Measurements from ENCODE around the gene HOXD1.

HOXD1 gene

DNA sequence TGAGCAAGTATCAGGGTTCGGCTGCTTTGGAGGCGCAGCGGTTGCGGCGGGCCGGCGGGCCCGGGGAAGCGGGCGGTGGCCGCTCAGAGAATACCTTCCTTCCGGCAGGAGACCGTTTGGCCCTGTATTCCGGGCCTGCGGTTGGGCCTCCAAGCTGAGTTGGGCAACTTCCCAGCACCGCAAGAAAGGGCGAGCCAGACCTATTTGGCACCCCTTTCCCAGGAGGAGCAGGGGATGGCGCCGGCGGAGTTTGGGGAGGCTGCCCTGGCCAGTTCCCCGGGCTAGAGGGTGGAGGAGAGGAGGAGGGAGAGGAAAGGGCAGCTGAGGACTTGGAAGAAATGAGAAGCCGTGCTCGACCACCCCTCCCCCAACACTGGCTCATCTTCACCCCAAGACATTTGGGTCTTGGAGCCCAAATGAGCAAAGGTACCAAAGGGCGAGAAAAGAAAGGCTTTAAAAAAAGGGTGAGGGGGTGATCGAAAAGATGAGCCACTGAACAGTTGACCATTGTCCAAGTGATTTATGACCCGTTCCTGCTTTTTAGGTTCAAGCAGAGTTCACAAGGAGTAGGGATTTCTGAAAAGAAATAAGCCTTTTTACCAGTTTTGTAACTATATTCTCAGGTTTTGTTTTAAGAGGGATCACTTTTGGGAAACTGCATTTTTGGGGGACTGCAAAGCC lies 23.0 kb upstream of the HOXD1 start:
- no peak for DNase-seq (ENCODE audit: low read depth)

- DNase-seq (ENCODE audit: low read depth): no peak
Measured at GRCh38 chr2:176166272-176166671, 22.2 kb upstream of the HOXD1 start.

DNA sequence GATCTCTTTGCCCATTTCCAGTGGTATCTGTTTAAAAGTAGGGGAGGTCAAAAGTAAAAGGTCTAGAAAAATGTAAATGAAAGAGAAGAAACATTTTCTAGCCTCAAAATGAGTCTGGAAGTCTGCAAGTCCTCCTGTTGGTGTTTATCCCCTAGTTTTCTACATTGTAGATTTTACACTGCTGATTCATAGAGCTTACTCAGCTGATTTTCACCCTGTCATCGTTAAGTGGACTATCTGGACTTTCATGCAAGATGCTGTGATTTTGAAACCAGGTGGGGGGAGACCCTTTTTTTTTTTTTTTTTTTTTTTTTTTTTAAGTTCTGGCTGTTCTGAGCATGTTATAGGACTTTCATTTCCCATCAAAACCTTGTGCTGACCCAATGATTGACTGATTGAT lies 21.1 kb upstream of the HOXD1 start:
- no peak for DNase-seq (ENCODE audit: low read depth)

- no peak for DNase-seq (ENCODE audit: low read depth)
Measured at GRCh38 chr2:176169181-176169580, 19.3 kb upstream of the HOXD1 start.

- DNase-seq (ENCODE audit: low read depth): no peak
Measured at GRCh38 chr2:176169711-176170110, 18.8 kb upstream of the HOXD1 start.

DNA sequence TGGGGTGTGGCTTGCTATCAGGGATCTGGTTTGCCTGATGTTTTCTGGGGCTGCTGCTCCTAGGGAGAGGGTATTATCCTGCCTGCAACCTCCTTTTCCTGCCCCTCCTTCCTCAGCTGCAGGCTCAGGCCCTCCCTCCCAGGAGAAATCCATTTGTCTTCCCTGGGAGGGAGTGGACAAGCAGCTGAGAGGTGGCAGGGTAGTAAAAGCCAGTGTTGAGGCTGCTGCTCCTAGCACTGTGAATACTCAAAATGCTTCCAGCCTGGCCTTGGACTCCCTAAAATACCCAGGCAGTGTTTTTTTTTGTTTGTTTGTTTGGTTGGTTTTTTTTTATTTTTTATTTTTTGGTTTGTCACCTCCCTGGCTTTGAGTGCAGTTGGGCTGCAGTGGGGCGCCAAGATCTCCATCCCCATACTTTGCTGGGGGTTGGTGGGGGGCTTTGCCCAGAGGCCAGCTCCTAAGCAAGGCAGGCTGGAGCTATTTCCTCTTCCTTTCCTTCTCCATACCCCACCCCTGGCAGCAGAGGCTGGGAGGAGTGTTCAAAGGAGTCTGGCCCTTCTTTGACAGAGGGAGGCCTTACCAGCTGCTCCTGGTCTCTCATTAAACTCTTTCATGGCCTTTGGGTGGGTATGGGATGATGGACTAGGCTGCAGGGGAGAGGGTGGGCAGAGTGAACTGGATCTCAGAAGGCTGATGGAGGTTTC lies 17.7 kb upstream of the HOXD1 start:
- no peak for DNase-seq (ENCODE audit: low read depth)

DNA sequence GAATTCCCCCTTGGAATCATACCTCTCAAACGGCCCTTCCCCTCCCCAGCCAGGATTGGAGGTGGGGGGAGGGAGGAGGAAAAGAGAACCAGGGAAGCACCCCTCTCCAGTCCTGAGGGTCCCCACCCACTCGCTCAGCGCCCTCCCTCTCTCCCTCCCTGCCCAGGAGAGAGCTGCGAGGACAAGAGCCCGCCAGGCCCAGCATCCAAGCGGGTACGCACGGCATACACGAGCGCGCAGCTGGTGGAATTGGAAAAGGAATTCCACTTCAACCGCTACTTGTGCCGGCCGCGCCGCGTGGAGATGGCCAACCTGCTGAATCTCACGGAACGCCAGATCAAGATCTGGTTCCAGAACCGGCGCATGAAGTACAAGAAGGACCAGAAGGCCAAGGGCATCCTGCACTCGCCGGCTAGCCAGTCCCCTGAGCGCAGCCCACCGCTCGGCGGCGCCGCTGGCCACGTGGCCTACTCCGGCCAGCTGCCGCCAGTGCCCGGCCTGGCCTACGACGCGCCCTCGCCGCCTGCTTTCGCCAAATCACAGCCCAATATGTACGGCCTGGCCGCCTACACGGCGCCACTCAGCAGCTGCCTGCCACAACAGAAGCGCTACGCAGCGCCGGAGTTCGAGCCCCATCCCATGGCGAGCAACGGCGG lies 17.0 kb upstream of the HOXD1 start:
- DNase-seq (ENCODE audit: low read depth): no peak

DNA sequence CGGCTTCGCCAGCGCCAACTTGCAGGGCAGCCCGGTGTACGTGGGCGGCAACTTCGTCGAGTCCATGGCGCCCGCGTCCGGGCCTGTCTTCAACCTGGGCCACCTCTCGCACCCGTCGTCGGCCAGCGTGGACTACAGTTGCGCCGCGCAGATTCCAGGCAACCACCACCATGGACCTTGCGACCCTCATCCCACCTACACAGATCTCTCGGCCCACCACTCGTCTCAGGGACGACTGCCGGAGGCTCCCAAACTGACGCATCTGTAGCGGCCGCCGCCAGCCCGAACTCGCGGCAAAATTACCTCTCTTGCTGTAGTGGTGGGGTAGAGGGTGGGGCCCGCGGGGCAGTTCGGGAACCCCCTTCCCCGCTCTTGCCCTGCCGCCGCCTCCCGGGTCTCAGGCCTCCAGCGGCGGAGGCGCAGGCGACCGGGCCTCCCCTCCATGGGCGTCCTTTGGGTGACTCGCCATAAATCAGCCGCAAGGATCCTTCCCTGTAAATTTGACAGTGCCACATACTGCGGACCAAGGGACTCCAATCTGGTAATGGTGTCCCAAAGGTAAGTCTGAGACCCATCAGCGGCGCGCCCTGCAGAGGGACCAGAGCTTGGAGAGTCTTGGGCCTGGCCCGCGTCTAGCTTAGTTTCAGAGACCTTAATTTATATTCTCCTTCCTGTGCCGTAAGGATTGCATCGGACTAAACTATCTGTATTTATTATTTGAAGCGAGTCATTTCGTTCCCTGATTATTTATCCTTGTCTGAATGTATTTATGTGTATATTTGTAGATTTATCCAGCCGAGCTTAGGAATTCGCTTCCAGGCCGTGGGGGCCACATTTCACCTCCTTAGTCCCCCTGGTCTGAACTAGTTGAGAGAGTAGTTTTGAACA lies 16.2 kb upstream of the HOXD1 start:
- DNase-seq (ENCODE audit: low read depth): no peak

DNA sequence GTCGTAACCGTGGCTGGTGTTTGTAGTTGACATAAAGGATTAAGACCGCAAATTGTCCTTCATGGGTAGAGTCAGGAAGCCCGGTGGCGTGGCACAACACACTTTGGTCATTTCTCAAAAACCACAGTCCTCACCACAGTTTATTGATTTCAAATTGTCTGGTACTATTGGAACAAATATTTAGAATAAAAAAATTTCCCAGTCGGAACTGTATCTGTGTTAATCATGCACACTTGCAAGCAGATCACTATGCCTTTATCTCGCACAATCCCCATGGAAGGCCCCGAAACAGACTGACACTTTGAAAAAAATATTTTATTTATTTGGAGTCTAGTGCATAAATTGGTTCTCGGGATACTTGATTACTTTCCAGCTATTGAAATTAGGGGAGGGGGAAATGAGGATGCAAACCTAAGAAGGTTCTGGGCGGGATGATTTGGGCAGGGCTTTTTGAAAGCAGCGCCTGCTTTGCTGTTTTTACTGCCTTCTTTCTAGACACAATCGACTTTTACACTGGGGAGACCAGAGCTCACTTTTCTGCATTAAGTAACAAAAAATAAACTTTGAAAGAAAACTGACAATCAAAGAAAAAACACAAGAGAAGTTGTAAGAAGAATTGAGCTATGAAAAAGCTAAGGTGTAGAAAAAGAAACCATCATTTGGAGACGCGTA lies 15.4 kb upstream of the HOXD1 start:
- no peak for DNase-seq (ENCODE audit: low read depth)

GRCh38 chr2:176173567-176174381 lies 14.7 kb upstream of the HOXD1 start:
- no peak for DNase-seq (ENCODE audit: low read depth)

DNA sequence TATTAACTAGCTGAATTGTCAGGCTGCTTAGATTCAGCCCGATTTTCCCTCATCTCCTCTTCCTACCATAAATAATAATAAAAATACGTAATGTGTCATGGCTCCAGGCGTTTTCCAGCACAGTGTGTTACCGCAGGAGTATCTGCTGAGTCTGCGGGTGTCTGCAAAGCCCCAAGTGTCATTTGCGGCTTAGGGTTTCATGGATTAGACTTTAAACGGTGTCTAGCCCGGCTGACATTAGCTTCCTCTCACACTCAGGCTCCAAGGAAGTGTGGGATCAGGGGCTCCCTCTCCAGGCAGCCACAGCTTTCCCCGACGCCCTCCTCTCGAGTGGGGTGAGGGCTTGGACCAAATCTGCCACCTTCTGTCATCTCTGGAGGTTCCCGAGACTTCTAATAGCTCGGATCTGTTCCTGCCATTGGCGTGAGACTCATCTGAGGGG lies 14.1 kb upstream of the HOXD1 start:
- DNase-seq (ENCODE audit: low read depth): no peak

DNA sequence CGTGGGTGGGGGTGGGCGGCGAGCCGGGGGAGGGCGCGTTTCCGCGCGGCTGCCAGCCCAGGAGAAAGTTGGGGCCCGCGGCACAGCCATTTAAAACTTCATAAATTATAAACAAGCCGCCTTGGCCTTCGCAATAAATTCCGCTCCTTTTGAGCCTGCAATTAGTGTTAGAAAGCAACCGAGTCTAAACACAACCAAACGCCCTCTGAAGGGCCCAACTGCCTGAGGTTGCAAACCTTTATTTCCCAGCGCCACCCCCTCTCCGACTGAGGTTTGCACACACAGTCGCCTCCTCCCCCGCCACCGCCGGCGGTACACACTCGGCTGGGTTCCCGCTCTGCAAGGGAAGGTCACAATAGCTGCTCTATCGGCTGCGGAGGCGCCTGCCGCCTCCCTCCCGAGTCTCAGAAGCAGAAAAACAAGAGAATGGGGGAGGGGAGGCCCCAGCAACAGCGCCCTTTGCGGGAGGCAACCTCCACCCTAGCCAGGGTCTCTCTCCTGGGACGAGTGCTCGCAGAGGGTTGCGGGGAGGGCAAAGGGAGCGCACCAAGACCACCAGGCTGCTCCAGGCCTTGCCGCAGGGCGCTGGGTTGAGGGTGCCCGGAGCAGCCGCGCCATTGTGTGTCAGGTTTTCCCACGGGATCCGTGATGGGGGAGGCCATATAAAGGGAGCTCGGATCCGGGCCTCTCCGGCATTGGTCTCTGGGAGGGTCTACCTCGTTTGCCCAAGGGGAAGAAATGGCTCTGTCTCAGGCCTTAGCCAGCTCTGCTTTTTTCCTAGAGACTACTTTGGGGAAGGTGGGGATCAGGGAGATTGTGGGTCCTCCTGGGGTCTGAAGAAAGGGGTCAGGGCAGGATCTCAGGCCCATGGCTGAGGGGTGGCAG lies 13.4 kb upstream of the HOXD1 start:
- DNase-seq (ENCODE audit: low read depth): no peak

- no peak for DNase-seq (ENCODE audit: low read depth)
Measured at GRCh38 chr2:176175709-176176607, 12.5 kb upstream of the HOXD1 start.

DNA sequence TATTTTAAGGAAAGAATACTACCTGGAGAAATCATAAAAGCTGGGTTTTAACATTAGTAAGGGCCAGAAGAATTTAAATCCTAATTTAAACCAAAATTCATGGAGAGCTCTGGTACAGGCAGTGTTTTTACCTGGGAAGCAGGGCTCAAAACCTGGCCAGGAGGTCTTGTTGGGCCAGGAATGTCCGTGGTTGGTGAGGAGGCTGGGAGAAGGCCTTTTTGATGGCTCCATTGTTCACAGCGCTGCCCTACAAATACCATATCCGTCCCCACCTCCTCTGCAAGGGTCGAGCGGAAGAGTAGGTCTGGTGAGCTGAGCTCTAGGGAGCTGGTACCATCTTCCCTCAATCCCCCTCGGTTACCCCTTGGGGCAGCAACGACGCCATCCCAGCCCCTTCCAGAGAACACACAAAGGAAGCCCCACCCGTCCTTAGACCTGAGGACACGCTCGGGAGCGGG lies 10.9 kb upstream of the HOXD1 start:
- no peak for DNase-seq (ENCODE audit: low read depth)

GRCh38 chr2:176178038-176178756 lies 10.3 kb upstream of the HOXD1 start:
- DNase-seq (ENCODE audit: low read depth): no peak

DNA sequence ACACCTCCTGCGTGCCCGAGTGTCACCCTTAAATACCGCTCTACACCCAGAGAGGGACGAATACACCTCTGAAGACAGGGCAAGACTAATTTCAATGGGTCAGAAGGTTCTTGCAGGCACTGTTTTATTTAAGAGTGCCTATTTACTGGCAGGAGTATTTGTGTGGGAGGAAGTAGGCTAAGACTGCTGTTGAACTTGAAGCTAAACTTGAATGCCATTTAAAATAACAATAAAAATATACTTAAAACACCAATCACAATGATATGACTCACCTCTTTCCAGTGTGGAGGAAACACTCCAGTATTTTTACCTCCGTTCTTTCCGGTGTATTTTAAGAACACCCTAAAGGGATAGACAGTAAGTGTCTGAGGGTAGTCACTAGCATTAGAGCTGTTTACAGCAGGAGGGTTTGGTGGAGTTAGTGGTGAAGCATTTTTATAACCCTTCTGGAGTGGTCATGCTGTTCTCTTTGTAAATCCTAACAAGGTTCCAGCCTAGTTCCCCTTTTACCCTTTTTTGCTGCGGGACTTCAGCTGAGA lies 9.6 kb upstream of the HOXD1 start:
- no peak for DNase-seq (ENCODE audit: low read depth)

- DNase-seq (ENCODE audit: low read depth): no peak
Measured at GRCh38 chr2:176181551-176181950, 6.9 kb upstream of the HOXD1 start.

DNA sequence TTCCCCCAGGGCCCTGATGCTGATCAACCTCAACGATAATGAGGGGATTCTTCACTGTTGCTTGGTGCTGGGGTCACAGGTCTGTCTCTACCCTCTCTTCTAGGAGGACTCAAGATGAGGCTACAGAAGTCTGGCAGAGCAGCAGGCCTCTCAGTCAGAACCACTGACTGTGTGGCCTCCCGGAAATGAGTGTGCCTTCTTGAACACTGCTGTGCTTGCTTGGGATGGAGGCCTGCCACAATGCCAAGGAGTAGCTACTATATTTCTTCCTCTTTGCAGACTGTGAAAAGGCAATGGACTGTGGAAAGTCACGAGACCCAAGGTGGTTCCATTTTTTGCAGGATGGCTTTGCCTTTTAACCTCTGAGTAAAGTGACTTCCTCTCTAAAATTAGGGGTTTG lies 5.8 kb upstream of the HOXD1 start:
- DNase-seq (ENCODE audit: low read depth): no peak

All from activated T-helper 1 cell treated with Interleukin-2 at 50 U/mL for 16 hours (primary cell).